GM12891 (cell line): ENCODE results near the gene STX16.

Experiments
- PAX5 ChIP-seq: IDR thresholded peaks from 2 replicates; pipeline ENCODE4 v1.6.1; 2011; ENCODE audit warnings: low read length, moderate library complexity, mild to moderate bottlenecking; ENCODE audit not compliant: insufficient read depth, severe bottlenecking
- POLR2A ChIP-seq: IDR thresholded peaks from 2 replicates; pipeline ENCODE4 v1.6.1; 2011; ENCODE audit warnings: low read depth, low read length, control low read depth
- POLR2AphosphoS5 ChIP-seq: IDR thresholded peaks from 2 replicates; pipeline ENCODE4 v1.6.1; 2011; ENCODE audit warnings: low read depth, low read length, control low read depth
- SPI1 ChIP-seq: IDR thresholded peaks from 2 replicates; pipeline ENCODE4 v1.6.1; 2011; ENCODE audit warnings: low read depth, low read length, control low read depth
- TAF1 ChIP-seq: IDR thresholded peaks from 2 replicates; pipeline ENCODE4 v1.6.1; 2011; ENCODE audit warnings: low read depth, low read length, control low read depth

DNA sequence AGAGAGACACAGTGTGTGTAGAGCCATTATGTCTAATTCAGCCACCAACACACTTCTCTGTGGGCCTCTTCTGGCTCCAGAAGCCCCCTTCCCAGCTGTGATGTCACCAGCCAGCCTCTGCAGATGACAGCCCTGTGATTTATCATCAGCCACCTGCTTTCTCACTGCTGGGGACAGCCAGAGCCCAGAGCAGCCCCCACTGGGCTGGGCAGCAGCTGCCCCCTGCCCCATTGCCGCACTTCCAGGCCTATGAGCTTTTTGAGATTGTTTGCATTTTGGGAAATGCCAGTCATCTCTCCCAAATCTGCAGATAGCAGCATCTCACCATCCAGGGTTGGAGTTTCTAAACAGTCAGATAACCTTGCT lies 21.9 kb upstream of the STX16 start:
- TF ChIP-seq TAF1 (no peak), POLR2A (no peak), POLR2AphosphoS5 (no peak), SPI1 (no peak), PAX5 (no peak)
